HEK293 (cell line): ENCODE data around the gene TXNDC11.

Experiments
- CTCF ChIA-PET: fragments of 350-600 bp; formaldehyde crosslinking; extraction: SDS; loops from one replicate; lab custom pipeline; 2021; ENCODE audit warnings: antibody characterized with exemption; lab: Yijun Ruan, JAX
- POLR2A ChIA-PET: fragments of 300-600 bp; formaldehyde crosslinking; extraction: SDS; loops from one replicate; lab custom pipeline; 2020; ENCODE audit warnings: antibody characterized with exemption, inconsistent platforms; lab: Yijun Ruan, JAX
- H3K27ac ChIP-seq: fragments of 200-500 bp; sonication (Bioruptor generic); 2 replicates; pipeline ENCODE4 v1.5.1; 2014; ENCODE audit warnings: low read depth, low read length, control low read depth, inconsistent platforms; ENCODE audit errors: extremely low read depth
- H3K36me3 ChIP-seq, 2 experiments: fragments of 200-500 bp in 1 of 2; sonication (Bioruptor generic) in 1 of 2; 1 replicate in 1 of 2; 2 replicates in 1 of 2; pipeline ENCODE4 v1.5.1; 2014 to 2017; ENCODE audit warnings: inconsistent platforms in 2 of 2, low read length in 2 of 2; ENCODE audit not compliant: control insufficient read depth in 2 of 2, insufficient read depth in 1 of 2
- H3K4me1 ChIP-seq: fragments of 200-500 bp; sonication (Bioruptor generic); 2 replicates; pipeline ENCODE4 v1.5.1; 2014; ENCODE audit warnings: mild to moderate bottlenecking, low read length, inconsistent platforms; ENCODE audit not compliant: control insufficient read depth, insufficient read depth
- H3K4me3 ChIP-seq: 2 replicates; pipeline ENCODE4 v1.5.1; 2011; ENCODE audit warnings: low read depth, mild to moderate bottlenecking, control low read depth, low read length, moderate library complexity
- H3K9me3 ChIP-seq: fragments of 200-500 bp; sonication (Bioruptor generic); 2 replicates; pipeline ENCODE4 v1.5.1; 2014; ENCODE audit warnings: low read depth, low read length, inconsistent platforms; ENCODE audit not compliant: control insufficient read depth, insufficient read depth
- FEZF1 ChIP-seq: fragments of 450-650 bp; formaldehyde crosslinking; IDR thresholded peaks from 2 replicates; pipeline ENCODE4 v1.5.1; 2016; ENCODE audit warnings: missing biosample characterization, missing genetic modification characterization
- INSM2 ChIP-seq: fragments of 450-650 bp; formaldehyde crosslinking; IDR thresholded peaks from 2 replicates; pipeline ENCODE4 v1.5.1; 2016; ENCODE audit warnings: missing biosample characterization, missing genetic modification characterization
- OSR2 ChIP-seq: fragments of 450-650 bp; formaldehyde crosslinking; IDR thresholded peaks from 2 replicates; pipeline ENCODE4 v1.5.1; 2016; ENCODE audit warnings: missing biosample characterization, missing genetic modification characterization
- OVOL3 ChIP-seq: fragments of 450-650 bp; formaldehyde crosslinking; IDR thresholded peaks from 2 replicates; pipeline ENCODE4 v1.5.1; 2016; ENCODE audit warnings: missing biosample characterization, missing genetic modification characterization
- PRDM1 ChIP-seq: fragments of 450-650 bp; formaldehyde crosslinking; IDR thresholded peaks from 2 replicates; pipeline ENCODE4; 2016; ENCODE audit warnings: missing biosample characterization, missing genetic modification characterization
- RBAK ChIP-seq: fragments of 450-650 bp; formaldehyde crosslinking; IDR thresholded peaks from 2 replicates; pipeline ENCODE4 v1.5.1; 2016; ENCODE audit warnings: missing biosample characterization, missing genetic modification characterization
- SCRT1 ChIP-seq: fragments of 450-650 bp; formaldehyde crosslinking; IDR thresholded peaks from 2 replicates; pipeline ENCODE4 v1.5.1; 2016; ENCODE audit warnings: missing biosample characterization, missing genetic modification characterization, borderline replicate concordance
- ZBTB1 ChIP-seq: fragments of 450-650 bp; formaldehyde crosslinking; IDR thresholded peaks from 2 replicates; pipeline ENCODE4 v1.5.1; 2016; ENCODE audit warnings: missing biosample characterization, missing genetic modification characterization
- ZBTB48 ChIP-seq: fragments of 450-650 bp; formaldehyde crosslinking; IDR thresholded peaks from 2 replicates; pipeline ENCODE4 v1.5.1; 2016; ENCODE audit warnings: missing biosample characterization, missing genetic modification characterization
- ZNF274 ChIP-seq, 2 experiments: fragments of 200-500 bp in 1 of 2; fragments of 450-650 bp in 1 of 2; sonication (Bioruptor generic) in 1 of 2; formaldehyde crosslinking in 1 of 2; IDR thresholded peaks; 2 replicates each; pipeline versions ENCODE4 v1.5.1 to v1.6.1; 2014 to 2016; ENCODE audit warnings: borderline replicate concordance in 1 of 2, inconsistent platforms in 1 of 2, low read length in 1 of 2, missing biosample characterization in 1 of 2, missing genetic modification characterization in 1 of 2
- ZNF366 ChIP-seq: fragments of 450-650 bp; formaldehyde crosslinking; conservative IDR thresholded peaks from 2 replicates; pipeline ENCODE4 v1.5.1; 2016; ENCODE audit warnings: missing biosample characterization, missing genetic modification characterization
- ZNF423 ChIP-seq: fragments of 450-650 bp; formaldehyde crosslinking; IDR thresholded peaks from 2 replicates; pipeline ENCODE4 v1.5.1; 2016; ENCODE audit warnings: missing biosample characterization, missing genetic modification characterization
- ZNF449 ChIP-seq: fragments of 450-650 bp; formaldehyde crosslinking; IDR thresholded peaks from 2 replicates; pipeline ENCODE4 v1.5.1; 2017; ENCODE audit warnings: missing biosample characterization, mild to moderate bottlenecking, missing genetic modification characterization, moderate library complexity
- ZNF518A ChIP-seq: fragments of 450-650 bp; formaldehyde crosslinking; conservative IDR thresholded peaks from 2 replicates; pipeline ENCODE4 v1.5.1; 2016; ENCODE audit warnings: low read depth, missing biosample characterization, missing genetic modification characterization
- ZNF555 ChIP-seq: fragments of 450-650 bp; formaldehyde crosslinking; conservative IDR thresholded peaks from 2 replicates; pipeline ENCODE4 v1.5.1; 2017; ENCODE audit warnings: missing biosample characterization, mild to moderate bottlenecking, missing genetic modification characterization, inconsistent platforms
- ZNF580 ChIP-seq: fragments of 450-650 bp; formaldehyde crosslinking; IDR thresholded peaks from 2 replicates; pipeline ENCODE4 v1.5.1; 2016; ENCODE audit warnings: missing biosample characterization, missing genetic modification characterization
- ZNF629 ChIP-seq: fragments of 450-650 bp; formaldehyde crosslinking; IDR thresholded peaks from 2 replicates; pipeline ENCODE4 v1.5.1; 2017; ENCODE audit warnings: missing biosample characterization, missing genetic modification characterization
- ZNF639 ChIP-seq: fragments of 450-650 bp; formaldehyde crosslinking; IDR thresholded peaks from 2 replicates; pipeline ENCODE4 v1.5.1; 2016; ENCODE audit warnings: missing biosample characterization, missing genetic modification characterization
- ZXDB ChIP-seq: fragments of 450-650 bp; formaldehyde crosslinking; IDR thresholded peaks from 2 replicates; pipeline ENCODE4 v1.5.1; 2016; ENCODE audit warnings: missing biosample characterization, missing genetic modification characterization
- TF ChIP-seq, protein P1 (sequence below): fragments of 450-650 bp; formaldehyde crosslinking; IDR thresholded peaks from 2 replicates; pipeline ENCODE4 v1.5.1; 2016; ENCODE audit warnings: missing biosample characterization, missing genetic modification characterization, borderline replicate concordance
- TF ChIP-seq, protein P2 (sequence below): fragments of 450-650 bp; formaldehyde crosslinking; IDR thresholded peaks from 2 replicates; pipeline ENCODE4 v1.5.1; 2016; ENCODE audit warnings: missing biosample characterization, missing genetic modification characterization

Gene TXNDC11

DNA sequence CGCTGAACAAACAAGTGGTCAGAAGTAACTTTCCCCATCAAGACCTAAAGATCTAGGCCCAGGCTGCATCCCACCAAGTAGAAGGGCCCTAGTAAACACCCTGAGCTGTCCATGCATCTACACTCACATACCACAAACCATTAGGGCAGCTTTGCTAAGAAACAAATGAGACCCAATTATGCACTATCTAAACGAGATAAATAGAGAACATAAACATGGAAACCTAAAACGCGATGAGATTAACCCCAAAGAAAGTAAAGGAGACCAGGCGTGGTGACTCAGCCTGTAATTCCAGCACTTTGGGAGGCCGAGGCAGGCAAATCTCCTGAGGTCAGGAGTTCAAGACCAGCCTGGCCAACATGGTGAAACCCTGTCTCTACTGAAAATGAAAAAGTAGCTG lies 5.8 kb downstream of the TXNDC11 start:
- H3K9me3 ChIP-seq, result no peaks in the 10 kb centered on the region
- ChIA-PET POLR2A (no interaction called here), CTCF (interaction anchor here (1.3 kb wide), 1 partner anchor 331 kb away, joined by 3 read pairs; no protein-coding TSS in a partner anchor)
- H3K36me3 ChIP-seq, result peaks cover 16 to 43% of the 10 kb centered on the region in 2 experiments
- H3K4me1 ChIP-seq, result peaks cover 9% of the 10 kb centered on the region
- H3K27ac ChIP-seq, result no peak overlapping the region
- H3K4me3 ChIP-seq, result no peak overlapping the region
- TF ChIP-seq SCRT1 (no peak), ZBTB48 (tag by site-specific recombination) (no peak), ZBTB1 (no peak), OVOL3 (no peak), ZXDB (peak; percentile 62; the same call in 1 of the 2 replicates), ZNF366 (no peak), OSR2 (tag by site-specific recombination) (0 out of 2 replicates have a peak, but pooled peaks have one; percentile 16), ZNF449 (tag by site-specific recombination) (no peak), INSM2 (0 out of 2 replicates have a peak, but pooled peaks have one; percentile 33), ZNF423 (tag by site-specific recombination) (no peak), ZNF629 (tag by site-specific recombination) (peak; percentile 51; the same call in 1 of the 2 replicates), PRDM1 (0 out of 2 replicates have a peak, but pooled peaks have one; percentile 22), ZNF518A (tag by site-specific recombination) (no peak), FEZF1 (tag by site-specific recombination) (peak; percentile 30; the same call in 1 of the 2 replicates), ZNF555 (tag by site-specific recombination) (no peak), ZNF580 (no peak), ZNF274 (IDR thresholded peaks at IDR 0.05; ENCODE audit: low read length) (no peak), ZNF274 (tag by site-specific recombination; IDR thresholded peaks at IDR 0.05; ENCODE audit: borderline replicate concordance) (no peak), RBAK (tag by site-specific recombination) (0 out of 2 replicates have a peak, but pooled peaks have one; percentile 23), ZNF639 (tag by site-specific recombination) (no peak)
- TF ChIP-seq, protein P1, sequence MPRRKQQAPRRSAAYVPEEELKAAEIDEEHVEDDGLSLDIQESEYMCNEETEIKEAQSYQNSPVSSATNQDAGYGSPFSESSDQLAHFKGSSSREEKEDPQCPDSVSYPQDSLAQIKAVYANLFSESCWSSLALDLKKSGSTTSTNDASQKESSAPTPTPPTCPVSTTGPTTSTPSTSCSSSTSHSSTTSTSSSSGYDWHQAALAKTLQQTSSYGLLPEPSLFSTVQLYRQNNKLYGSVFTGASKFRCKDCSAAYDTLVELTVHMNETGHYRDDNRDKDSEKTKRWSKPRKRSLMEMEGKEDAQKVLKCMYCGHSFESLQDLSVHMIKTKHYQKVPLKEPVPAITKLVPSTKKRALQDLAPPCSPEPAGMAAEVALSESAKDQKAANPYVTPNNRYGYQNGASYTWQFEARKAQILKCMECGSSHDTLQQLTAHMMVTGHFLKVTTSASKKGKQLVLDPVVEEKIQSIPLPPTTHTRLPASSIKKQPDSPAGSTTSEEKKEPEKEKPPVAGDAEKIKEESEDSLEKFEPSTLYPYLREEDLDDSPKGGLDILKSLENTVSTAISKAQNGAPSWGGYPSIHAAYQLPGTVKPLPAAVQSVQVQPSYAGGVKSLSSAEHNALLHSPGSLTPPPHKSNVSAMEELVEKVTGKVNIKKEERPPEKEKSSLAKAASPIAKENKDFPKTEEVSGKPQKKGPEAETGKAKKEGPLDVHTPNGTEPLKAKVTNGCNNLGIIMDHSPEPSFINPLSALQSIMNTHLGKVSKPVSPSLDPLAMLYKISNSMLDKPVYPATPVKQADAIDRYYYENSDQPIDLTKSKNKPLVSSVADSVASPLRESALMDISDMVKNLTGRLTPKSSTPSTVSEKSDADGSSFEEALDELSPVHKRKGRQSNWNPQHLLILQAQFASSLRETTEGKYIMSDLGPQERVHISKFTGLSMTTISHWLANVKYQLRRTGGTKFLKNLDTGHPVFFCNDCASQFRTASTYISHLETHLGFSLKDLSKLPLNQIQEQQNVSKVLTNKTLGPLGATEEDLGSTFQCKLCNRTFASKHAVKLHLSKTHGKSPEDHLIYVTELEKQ, result peak; percentile 46; the same call in 1 of the 2 replicates
- TF ChIP-seq, protein P2, sequence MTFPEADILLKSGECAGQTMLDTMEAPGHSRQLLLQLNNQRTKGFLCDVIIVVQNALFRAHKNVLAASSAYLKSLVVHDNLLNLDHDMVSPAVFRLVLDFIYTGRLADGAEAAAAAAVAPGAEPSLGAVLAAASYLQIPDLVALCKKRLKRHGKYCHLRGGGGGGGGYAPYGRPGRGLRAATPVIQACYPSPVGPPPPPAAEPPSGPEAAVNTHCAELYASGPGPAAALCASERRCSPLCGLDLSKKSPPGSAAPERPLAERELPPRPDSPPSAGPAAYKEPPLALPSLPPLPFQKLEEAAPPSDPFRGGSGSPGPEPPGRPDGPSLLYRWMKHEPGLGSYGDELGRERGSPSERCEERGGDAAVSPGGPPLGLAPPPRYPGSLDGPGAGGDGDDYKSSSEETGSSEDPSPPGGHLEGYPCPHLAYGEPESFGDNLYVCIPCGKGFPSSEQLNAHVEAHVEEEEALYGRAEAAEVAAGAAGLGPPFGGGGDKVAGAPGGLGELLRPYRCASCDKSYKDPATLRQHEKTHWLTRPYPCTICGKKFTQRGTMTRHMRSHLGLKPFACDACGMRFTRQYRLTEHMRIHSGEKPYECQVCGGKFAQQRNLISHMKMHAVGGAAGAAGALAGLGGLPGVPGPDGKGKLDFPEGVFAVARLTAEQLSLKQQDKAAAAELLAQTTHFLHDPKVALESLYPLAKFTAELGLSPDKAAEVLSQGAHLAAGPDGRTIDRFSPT, result 0 out of 2 replicates have a peak, but pooled peaks have one; percentile 36
